CD4-positive, alpha-beta T cell (primary cell): ENCODE data around the gene NRDE2. TPM values are rescaled to one million over a fixed set of nuclear protein-coding genes. Genes with fewer than 3 reads are reported as not detected.

Experiments used
- ATAC-seq: fragments of 200-7000 bp; cut with Tn5 transposase; one replicate; pipeline ENCODE4 v1.10.0; 2022; ENCODE audit warnings: mild to moderate bottlenecking; ENCODE audit not compliant: poor library complexity
- CTCF ChIA-PET: fragments of 350-600 bp; sonication (Branson Sonifier 250); formaldehyde crosslinking; loops from one replicate; lab custom pipeline; 2021; ENCODE audit warnings: antibody characterized with exemption, inconsistent platforms; lab: Charles Lee
- POLR2A ChIA-PET: fragments of 350-600 bp; sonication (Branson Sonifier 250); formaldehyde crosslinking; loops from one replicate; lab custom pipeline; 2021; ENCODE audit warnings: antibody characterized with exemption, inconsistent platforms; lab: Charles Lee
- DNase-seq, 14 experiments: peaks; one replicate each; pipeline ENCODE4 v3.0.0-alpha.2; 2013 to 2020; ENCODE audit warnings: mixed read lengths in 2 of 14
- H3K27ac ChIP-seq, 2 donors: one replicate each; pipeline versions ENCODE4 v1.5.1 to v1.7.0; 2013; ENCODE audit warnings: low read length in 2 of 2, low read depth in 1 of 2, mild to moderate bottlenecking in 1 of 2
- H3K27me3 ChIP-seq, 2 experiments: 1 replicate in 1 of 2; 2 replicates in 1 of 2; pipeline versions ENCODE4 v1.6.1 to v1.7.0; 2013; ENCODE audit warnings: low read length in 2 of 2, control low read depth in 1 of 2, mild to moderate bottlenecking in 1 of 2, moderate library complexity in 1 of 2; ENCODE audit not compliant: insufficient read depth in 2 of 2, control insufficient read depth in 1 of 2
- H3K36me3 ChIP-seq: one replicate; pipeline ENCODE4 v1.6.1; 2013; ENCODE audit warnings: low read length, control low read depth; ENCODE audit not compliant: insufficient read depth
- H3K4me1 ChIP-seq: one replicate; pipeline ENCODE4 v1.6.1; 2013; ENCODE audit warnings: low read length, control low read depth; ENCODE audit not compliant: insufficient read depth
- H3K4me3 ChIP-seq: one replicate; pipeline ENCODE4 v1.5.1; 2013; ENCODE audit warnings: mild to moderate bottlenecking, low read length, moderate library complexity
- H3K9me3 ChIP-seq, 2 experiments: 1 replicate in 1 of 2; 2 replicates in 1 of 2; pipeline versions ENCODE4 v1.6.1 to v1.7.0; 2013; ENCODE audit warnings: low read length in 2 of 2, mild to moderate bottlenecking in 2 of 2, control low read depth in 1 of 2, moderate library complexity in 1 of 2; ENCODE audit not compliant: control insufficient read depth in 1 of 2, insufficient read depth in 1 of 2
- H3K27ac Mint-ChIP-seq: one replicate; pipeline ENCODE4 v1.8.0; 2020; ENCODE audit warnings: mixed read lengths
- H3K27me3 Mint-ChIP-seq: one replicate; pipeline ENCODE4 v1.8.0; 2021; ENCODE audit warnings: mixed read lengths
- H3K36me3 Mint-ChIP-seq: one replicate; pipeline ENCODE4 v1.8.0; 2021; ENCODE audit warnings: low read depth, mixed read lengths
- H3K4me1 Mint-ChIP-seq: one replicate; pipeline ENCODE4 v1.8.0; 2021; ENCODE audit warnings: low read depth, mixed read lengths
- H3K4me3 Mint-ChIP-seq: one replicate; pipeline ENCODE4 v1.8.0; 2020; ENCODE audit warnings: mild to moderate bottlenecking, mixed read lengths
- H3K9me3 Mint-ChIP-seq: one replicate; pipeline ENCODE4 v1.8.0; 2020; ENCODE audit warnings: mixed read lengths
- CTCF ChIP-seq: fragments of 200-600 bp; IDR thresholded peaks from one replicate; pipeline ENCODE4 v1.8.0; 2022; ENCODE audit warnings: antibody characterized with exemption, mild to moderate bottlenecking
- intact Hi-C, 2 experiments: fragments of 100-400 bp; cut with DNase I in 1 of 2; cut with micrococcal nuclease in 1 of 2; formaldehyde crosslinking; loops; one replicate each; pipeline versions ENCODE4 v1.15.1 to v1.9.0; 2023 to 2025; cut with DNase I, micrococcal nuclease
- total RNA-seq, 174 experiments: library from RNA in 2 of 174; stranded (reverse) in 2 of 174; gene quantifications; one replicate each; pipeline ENCODE4 v1.2.3 and lab custom pipeline; 2021 to 2026

The NRDE2 gene
- total RNA-seq, 2 experiments from 2014 or later = 17.5 to 17.9 TPM

GRCh38 chr14:90281756-90282155 is 50.0 kb downstream of the NRDE2 start:
- intact Hi-C loops = no loop called here
- DNase-seq = no peak
- H3K27ac Mint-ChIP-seq = no peak overlapping the region
- no peak for TF ChIP-seq CTCF
- no peak overlapping the region for H3K27ac ChIP-seq
- H3K9me3 Mint-ChIP-seq = no peaks in the 10 kb centered on the region
- no peaks in the 10 kb centered on the region for H3K27me3 ChIP-seq
- no peaks in the 10 kb centered on the region for H3K4me1 ChIP-seq
- H3K4me3 Mint-ChIP-seq = no peak overlapping the region
- ATAC-seq = no peak
- ChIA-PET CTCF (no interaction called here), POLR2A (no interaction called here)
- peaks cover 72% of the 10 kb centered on the region for H3K36me3 Mint-ChIP-seq
- H3K4me1 Mint-ChIP-seq = no peaks in the 10 kb centered on the region
- H3K27me3 Mint-ChIP-seq = no peaks in the 10 kb centered on the region
- peaks cover 58% of the 10 kb centered on the region for H3K36me3 ChIP-seq
- H3K4me3 ChIP-seq = no peak overlapping the region
- H3K9me3 ChIP-seq = no peaks in the 10 kb centered on the region

GRCh38 chr14:90281261-90281660 is 50.5 kb downstream of the NRDE2 start:
- H3K27me3 Mint-ChIP-seq = no peaks in the 10 kb centered on the region
- no peak for ATAC-seq
- Histone ChIP-seq H3K4me3 (no peak overlapping the region), H3K27me3 (no peaks in the 10 kb centered on the region), H3K4me1 (no peaks in the 10 kb centered on the region), H3K36me3 (peaks cover 54% of the 10 kb centered on the region), H3K27ac (no peak overlapping the region), H3K9me3 (no peaks in the 10 kb centered on the region)
- H3K36me3 Mint-ChIP-seq = peaks cover 73% of the 10 kb centered on the region
- intact Hi-C loops = no loop called here
- H3K4me3 Mint-ChIP-seq = no peak overlapping the region
- POLR2A ChIA-PET = no interaction called here
- no peak for TF ChIP-seq CTCF
- no peaks in the 10 kb centered on the region for H3K9me3 Mint-ChIP-seq
- DNase-seq = no peak
- H3K27ac Mint-ChIP-seq = no peak overlapping the region
- H3K4me1 Mint-ChIP-seq = no peaks in the 10 kb centered on the region
- CTCF ChIA-PET = no interaction called here

- Mint-ChIP-seq H3K36me3 (peaks cover 68% of the 10 kb centered on the region), H3K9me3 (no peaks in the 10 kb centered on the region), H3K27ac (no peak overlapping the region), H3K27me3 (no peaks in the 10 kb centered on the region), H3K4me3 (no peak overlapping the region), H3K4me1 (peaks cover 4% of the 10 kb centered on the region)
- ChIA-PET POLR2A (no interaction called here), CTCF (no interaction called here)
- no peaks in the 10 kb centered on the region for H3K9me3 ChIP-seq
- no peak for TF ChIP-seq CTCF
- H3K27ac ChIP-seq = no peak overlapping the region
- ATAC-seq (no peak), DNase-seq (no peak)
- H3K4me1 ChIP-seq = peaks cover 9% of the 10 kb centered on the region
- H3K4me3 ChIP-seq = no peak overlapping the region
- intact Hi-C loops = no loop called here
- peaks cover 51% of the 10 kb centered on the region for H3K36me3 ChIP-seq
- no peaks in the 10 kb centered on the region for H3K27me3 ChIP-seq
Observed at GRCh38 chr14:90280096-90280495, 51.6 kb downstream of the NRDE2 start.
